T-cell (primary cell): Measurements from ENCODE around the gene CLCA2. TPM values are rescaled to one million over a fixed set of nuclear protein-coding genes. Genes with fewer than 3 reads are reported as not detected.

Experiments used
- ATAC-seq, 4 experiments: fragments of 200-7000 bp in 3 of 4; fragments of 150-1000 bp in 1 of 4; cut with Tn5 transposase; replicated peaks in 1 of 4; 1 replicate in 3 of 4; 2 replicates in 1 of 4; pipeline ENCODE4 v1.10.0; 2021; ENCODE audit warnings: moderate library complexity in 3 of 4, mild to moderate bottlenecking in 2 of 4, moderate number of reproducible peaks in 1 of 4
- CTCF ChIA-PET, 2 donors: fragments of 300-600 bp; sonication (Branson Sonifier 250); formaldehyde crosslinking; loops; one replicate each; lab custom pipeline; 2022; ENCODE audit warnings: antibody characterized with exemption in 2 of 2; lab: Charles Lee
- POLR2A ChIA-PET, 2 donors: fragments of 300-600 bp; sonication (Branson Sonifier 250); formaldehyde crosslinking; loops; one replicate each; lab custom pipeline; 2022; ENCODE audit warnings: antibody characterized with exemption in 2 of 2; lab: Charles Lee
- DNase-seq, 35 experiments: peaks; one replicate each; pipeline versions ENCODE4 v3.0.0 to v3.0.0-alpha.2; 2013 to 2023
- H3K27ac ChIP-seq: one replicate; pipeline ENCODE4 v1.5.1; 2013; ENCODE audit warnings: low read length
- H3K27me3 ChIP-seq, 2 experiments: replicated peaks in 1 of 2; 1 replicate in 1 of 2; 2 replicates in 1 of 2; pipeline versions ENCODE4 v1.6.1 to v1.7.0; 2013; ENCODE audit warnings: low read length in 1 of 2, mixed read lengths in 1 of 2; ENCODE audit not compliant: control insufficient read depth in 2 of 2, insufficient read depth in 2 of 2; ENCODE audit errors: extremely low read depth in 1 of 2
- H3K36me3 ChIP-seq, 2 donors: 1 replicate in 1 of 2; 2 replicates in 1 of 2; pipeline versions ENCODE4 v1.6.1 to v1.7.0; 2013; ENCODE audit warnings: low read length in 1 of 2; ENCODE audit not compliant: control insufficient read depth in 2 of 2, insufficient read depth in 1 of 2; ENCODE audit errors: extremely low read depth in 1 of 2
- H3K4me1 ChIP-seq, 2 experiments: 1 replicate in 1 of 2; 2 replicates in 1 of 2; pipeline versions ENCODE4 v1.6.1 to v1.7.0; 2013; ENCODE audit warnings: low read length in 2 of 2, mixed read lengths in 1 of 2; ENCODE audit not compliant: insufficient read depth in 2 of 2, control insufficient read depth in 1 of 2; ENCODE audit errors: extremely low read depth in 1 of 2
- H3K4me3 ChIP-seq, 2 donors: 1 replicate in 1 of 2; 2 replicates in 1 of 2; pipeline versions ENCODE4 v1.5.1 to v1.7.0; 2013; ENCODE audit warnings: mild to moderate bottlenecking in 2 of 2, low read length in 1 of 2, moderate library complexity in 1 of 2; ENCODE audit not compliant: control insufficient read depth in 1 of 2; ENCODE audit errors: extremely low read depth in 1 of 2
- H3K9me3 ChIP-seq: 2 replicates; pipeline ENCODE4 v1.7.0; 2013
- H3K27ac Mint-ChIP-seq, 2 donors: one replicate each; pipeline ENCODE4 v1.8.0; 2020 to 2021; ENCODE audit warnings: mild to moderate bottlenecking in 2 of 2, mixed read lengths in 2 of 2
- H3K27me3 Mint-ChIP-seq, 2 donors: one replicate each; pipeline ENCODE4 v1.8.0; 2021 to 2022; ENCODE audit warnings: mixed read lengths in 2 of 2
- H3K36me3 Mint-ChIP-seq: one replicate; pipeline ENCODE4 v1.8.0; 2021; ENCODE audit warnings: mixed read lengths
- H3K4me1 Mint-ChIP-seq, 3 donors: one replicate each; pipeline ENCODE4 v1.8.0; 2020 to 2022; ENCODE audit warnings: mixed read lengths in 3 of 3, mild to moderate bottlenecking in 1 of 3
- H3K4me3 Mint-ChIP-seq, 3 donors: one replicate each; pipeline ENCODE4 v1.8.0; 2020 to 2022; ENCODE audit warnings: mild to moderate bottlenecking in 3 of 3, mixed read lengths in 3 of 3, moderate library complexity in 3 of 3
- H3K9me3 Mint-ChIP-seq, 3 donors: one replicate each; pipeline ENCODE4 v1.8.0; 2020 to 2022; ENCODE audit warnings: mixed read lengths in 3 of 3
- WGBS: methylation state at CpG from one replicate; pipeline ENCODE4 v1.1.5; 2013; ENCODE audit warnings: missing lambda C conversion rate; ENCODE audit not compliant: insufficient coverage; 5-methylcytosine and 5-hydroxymethylcytosine counted together
- total RNA-seq, 35 experiments: library from RNA in 6 of 35; stranded (reverse) in 6 of 35; fragments of 120-200 nt in 1 of 35; gene quantifications; one replicate each; pipeline versions ENCODE4 v1.2.1 to v1.2.4 and lab custom pipeline; 2013 to 2026

CLCA2 gene
- total RNA-seq, 5 donors from 2014 or later (not counting 1 experiment from before 2014, with no cell fraction given) = not detected

- H3K36me3 Mint-ChIP-seq = no peaks in the 10 kb centered on the region
- H3K27ac ChIP-seq = no peak overlapping the region
- H3K36me3 ChIP-seq = no peaks in the 10 kb centered on the region
- DNase-seq (no peak), ATAC-seq (no peak)
- peaks cover 0 to 3% of the 10 kb centered on the region in 2 experiments for H3K4me1 ChIP-seq
- H3K4me3 ChIP-seq = no peak overlapping the region
- no peak overlapping the region for H3K27ac Mint-ChIP-seq
- ChIA-PET POLR2A (no interaction called here), CTCF (no interaction called here)
- peaks cover 0 to 12% of the 10 kb centered on the region in 2 donors for H3K27me3 Mint-ChIP-seq
- H3K9me3 Mint-ChIP-seq = no peaks in the 10 kb centered on the region
- H3K9me3 ChIP-seq = no peaks in the 10 kb centered on the region
- no peaks in the 10 kb centered on the region for H3K27me3 ChIP-seq
- H3K4me1 Mint-ChIP-seq = no peaks in the 10 kb centered on the region
- H3K4me3 Mint-ChIP-seq = no peak overlapping the region
These were observed 10.1 kb downstream of the CLCA2 start for GRCh38 chr1:86434059-86434458.

GRCh38 chr1:86435327-86435726 is 11.4 kb downstream of the CLCA2 start:
- H3K9me3 ChIP-seq = no peaks in the 10 kb centered on the region
- Mint-ChIP-seq H3K4me3 (no peak overlapping the region), H3K27ac (no peak overlapping the region), H3K9me3 (no peaks in the 10 kb centered on the region), H3K27me3 (peaks cover 0 to 12% of the 10 kb centered on the region in 2 donors), H3K36me3 (no peaks in the 10 kb centered on the region), H3K4me1 (no peaks in the 10 kb centered on the region)
- ATAC-seq (no peak), DNase-seq (no peak)
- H3K4me3 ChIP-seq = no peak overlapping the region
- WGBS = no CpG with 5 or more reads among the region's 2 CpGs
- H3K27ac ChIP-seq = no peak overlapping the region
- H3K4me1 ChIP-seq = no peaks in the 10 kb centered on the region
- POLR2A ChIA-PET = no interaction called here
- H3K27me3 ChIP-seq = no peaks in the 10 kb centered on the region
- CTCF ChIA-PET = interaction anchor here (0.6 to 1.1 kb wide), 3 partner anchors 39 to 84 kb away, joined by 3 to 6 read pairs (median 4); no protein-coding TSS in a partner anchor
- no peaks in the 10 kb centered on the region for H3K36me3 ChIP-seq

- CTCF ChIA-PET = interaction anchor here (0.6 to 1.1 kb wide), 4 partner anchors 38 to 83 kb away, joined by 3 to 6 read pairs (median 4); no protein-coding TSS in a partner anchor
- no peak for ATAC-seq
- Histone ChIP-seq H3K27ac (no peak overlapping the region), H3K27me3 (no peaks in the 10 kb centered on the region), H3K36me3 (no peaks in the 10 kb centered on the region), H3K9me3 (no peaks in the 10 kb centered on the region), H3K4me1 (peaks cover 0 to under 1% of the 10 kb centered on the region in 2 experiments), H3K4me3 (no peak overlapping the region)
- DNase-seq = no peak
- Mint-ChIP-seq H3K4me3 (no peak overlapping the region), H3K4me1 (peaks cover 0 to under 1% (median 0%) of the 10 kb centered on the region in 3 donors), H3K27me3 (peaks cover 0 to 12% of the 10 kb centered on the region in 2 donors), H3K27ac (no peak overlapping the region), H3K36me3 (no peaks in the 10 kb centered on the region), H3K9me3 (no peaks in the 10 kb centered on the region)
- WGBS = 40% methylated on average over 1 of the region's 2 CpGs
- POLR2A ChIA-PET = no interaction called here
These were observed 12.1 kb downstream of the CLCA2 start for GRCh38 chr1:86436041-86436440.

- no peaks in the 10 kb centered on the region for H3K9me3 ChIP-seq
- WGBS = no CpG with 5 or more reads among the region's 2 CpGs
- ChIA-PET POLR2A (interaction anchor here in 1 of 2 donors (0.6 to 1.1 kb wide), 3 partner anchors 10 to 59 kb away, joined by 3 to 4 read pairs (median 3); partner anchors contain the start of gene ODF2L), CTCF (interaction anchor here (0.7 to 1.5 kb wide), 8 partner anchors 17 to 263 kb away, joined by 3 to 4 read pairs (median 3); partner anchors contain the start of gene ODF2L (in 1 of the 2))
- ATAC-seq = peak; percentile 79 to 100 (median 90)
- Mint-ChIP-seq H3K36me3 (no peaks in the 10 kb centered on the region), H3K27ac (peak overlapping the region; percentile 2 to 12), H3K9me3 (no peaks in the 10 kb centered on the region), H3K27me3 (peaks cover 0 to 11% of the 10 kb centered on the region in 2 donors), H3K4me3 (no peak overlapping the region), H3K4me1 (peaks cover 10 to 19% (median 10%) of the 10 kb centered on the region in 3 donors)
- no peak overlapping the region for H3K4me3 ChIP-seq
- no peak overlapping the region for H3K27ac ChIP-seq
- no peaks in the 10 kb centered on the region for H3K36me3 ChIP-seq
- H3K27me3 ChIP-seq = no peaks in the 10 kb centered on the region
- DNase-seq = peak in 34 of 35 experiments; percentile 10 to 68 (median 37)
- H3K4me1 ChIP-seq = peaks cover 3 to 11% of the 10 kb centered on the region in 2 experiments
These were observed 17.6 kb downstream of the CLCA2 start for GRCh38 chr1:86441581-86441980.

- Histone ChIP-seq H3K9me3 (no peaks in the 10 kb centered on the region), H3K27me3 (no peaks in the 10 kb centered on the region), H3K36me3 (no peaks in the 10 kb centered on the region), H3K27ac (no peak overlapping the region), H3K4me3 (no peak overlapping the region), H3K4me1 (peaks cover 3 to 11% of the 10 kb centered on the region in 2 experiments)
- Mint-ChIP-seq H3K4me1 (peaks cover 10 to 19% (median 10%) of the 10 kb centered on the region in 3 donors), H3K27ac (peak overlapping the region in 1 of 2 donors; percentile 12), H3K27me3 (peaks cover 0 to 6% of the 10 kb centered on the region in 2 donors), H3K4me3 (no peak overlapping the region), H3K9me3 (no peaks in the 10 kb centered on the region), H3K36me3 (no peaks in the 10 kb centered on the region)
- ATAC-seq (no peak), DNase-seq (no peak)
- POLR2A ChIA-PET = interaction anchor here in 1 of 2 donors (0.6 to 1.1 kb wide), 2 partner anchors 46 to 58 kb away, joined by 3 read pairs; partner anchors contain the start of gene ODF2L
- no CpG with 5 or more reads among the region's 1 CpG for WGBS
- CTCF ChIA-PET = interaction anchor here in 1 of 2 donors (0.8 to 1.0 kb wide), 3 partner anchors 17 to 63 kb away, joined by 3 to 4 read pairs (median 3); no protein-coding TSS in a partner anchor
These were observed 18.0 kb downstream of the CLCA2 start for GRCh38 chr1:86441997-86442396.

- no peak for ATAC-seq
- Mint-ChIP-seq H3K36me3 (no peaks in the 10 kb centered on the region), H3K4me1 (peaks cover 10 to 19% (median 10%) of the 10 kb centered on the region in 3 donors), H3K27ac (no peak overlapping the region), H3K4me3 (no peak overlapping the region), H3K9me3 (no peaks in the 10 kb centered on the region), H3K27me3 (no peaks in the 10 kb centered on the region)
- Histone ChIP-seq H3K4me3 (no peak overlapping the region), H3K36me3 (no peaks in the 10 kb centered on the region), H3K9me3 (no peaks in the 10 kb centered on the region), H3K27me3 (no peaks in the 10 kb centered on the region), H3K4me1 (peaks cover 3 to 11% of the 10 kb centered on the region in 2 experiments), H3K27ac (no peak overlapping the region)
- CTCF ChIA-PET = interaction anchor here (0.6 to 1.0 kb wide), 5 partner anchors 54 to 1845 kb away, joined by 3 to 4 read pairs (median 3); no protein-coding TSS in a partner anchor
- no peak for DNase-seq
- POLR2A ChIA-PET = no interaction called here
- WGBS = no CpG with 5 or more reads among the region's 1 CpG
These were observed 21.9 kb downstream of the CLCA2 start for GRCh38 chr1:86445919-86446318.
